Liver (tissue), 9 donors: Measurements from ENCODE around the gene BCR. TPM values are rescaled to one million over a fixed set of nuclear protein-coding genes. Genes with fewer than 3 reads are reported as not detected.

Experiments
- DNase-seq: peaks from one replicate; pipeline ENCODE4 v3.0.0-alpha.2; 2017; ENCODE audit warnings: low spot score
- H3K27ac ChIP-seq, 2 donors: one replicate each; pipeline ENCODE4 v1.7.0; 2013; ENCODE audit warnings: inconsistent platforms in 2 of 2, low read length in 2 of 2, control low read depth in 1 of 2, low read depth in 1 of 2, mild to moderate bottlenecking in 1 of 2
- H3K27me3 ChIP-seq, 4 donors: one replicate each; pipeline versions ENCODE4 v1.6.1 to v1.7.0; 2013; ENCODE audit warnings: low read length in 3 of 4, inconsistent platforms in 1 of 4, mild to moderate bottlenecking in 1 of 4, moderate library complexity in 1 of 4; ENCODE audit not compliant: control insufficient read depth in 4 of 4, insufficient read depth in 4 of 4
- H3K36me3 ChIP-seq, 4 donors: one replicate each; pipeline versions ENCODE4 v1.6.1 to v1.7.0; 2013; ENCODE audit warnings: low read length in 3 of 4, mild to moderate bottlenecking in 3 of 4, low read depth in 1 of 4, moderate library complexity in 1 of 4; ENCODE audit not compliant: control insufficient read depth in 4 of 4, insufficient read depth in 3 of 4
- H3K4me1 ChIP-seq, 4 donors: one replicate each; pipeline versions ENCODE4 v1.6.1 to v1.7.0; 2013; ENCODE audit warnings: low read length in 3 of 4, mild to moderate bottlenecking in 3 of 4, moderate library complexity in 1 of 4; ENCODE audit not compliant: control insufficient read depth in 4 of 4, insufficient read depth in 4 of 4
- H3K4me3 ChIP-seq, 3 donors: one replicate each; pipeline versions ENCODE4 v1.6.1 to v1.7.0; 2013; ENCODE audit warnings: low read length in 3 of 3, control low read depth in 1 of 3, low read depth in 1 of 3, mild to moderate bottlenecking in 1 of 3
- H3K9ac ChIP-seq, 2 donors: one replicate each; pipeline ENCODE4 v1.7.0; 2013; ENCODE audit warnings: low read length in 2 of 2, mild to moderate bottlenecking in 2 of 2, moderate library complexity in 2 of 2, control low read depth in 1 of 2, low read depth in 1 of 2
- H3K9me3 ChIP-seq, 4 donors: one replicate each; pipeline versions ENCODE4 v1.6.1 to v1.7.0; 2013; ENCODE audit warnings: low read length in 3 of 4; ENCODE audit not compliant: control insufficient read depth in 4 of 4
- EGR1 ChIP-seq, 2 donors: IDR thresholded peaks; 2 replicates each; pipeline ENCODE4 v1.6.1; 2016 to 2018; ENCODE audit warnings: antibody characterized with exemption in 2 of 2, low read depth in 2 of 2
- FOXA1 ChIP-seq: IDR thresholded peaks from 2 replicates; pipeline ENCODE4 v1.6.1; 2016; ENCODE audit warnings: antibody characterized with exemption
- FOXA2 ChIP-seq: IDR thresholded peaks from 2 replicates; pipeline ENCODE4 v1.6.1; 2016; ENCODE audit warnings: antibody characterized with exemption
- HNF4A ChIP-seq, 2 donors: conservative IDR thresholded peaks; 2 replicates each; pipeline ENCODE4 v1.6.1; 2016; ENCODE audit warnings: antibody characterized with exemption in 2 of 2, mild to moderate bottlenecking in 2 of 2
- HNF4G ChIP-seq: IDR thresholded peaks from 2 replicates; pipeline ENCODE4 v1.6.1; 2016; ENCODE audit warnings: antibody characterized with exemption
- JUND ChIP-seq, 2 donors: IDR thresholded peaks; 2 replicates each; pipeline ENCODE4 v1.6.1; 2016; ENCODE audit warnings: antibody characterized with exemption in 2 of 2
- RAD21 ChIP-seq, 2 donors: IDR thresholded peaks; 2 replicates each; pipeline ENCODE4 v1.6.1; 2016; ENCODE audit warnings: antibody characterized with exemption in 2 of 2, mild to moderate bottlenecking in 2 of 2
- RXRA ChIP-seq, 2 donors: IDR thresholded peaks; 2 replicates each; pipeline ENCODE4 v1.6.1; 2017 to 2018; ENCODE audit warnings: antibody characterized with exemption in 2 of 2, mild to moderate bottlenecking in 1 of 2
- SP1 ChIP-seq: IDR thresholded peaks from 2 replicates; pipeline ENCODE4 v1.6.1; 2018; ENCODE audit warnings: antibody characterized with exemption, mild to moderate bottlenecking
- TAF1 ChIP-seq: conservative IDR thresholded peaks from 2 replicates; pipeline ENCODE4 v1.6.1; 2016; ENCODE audit warnings: antibody characterized with exemption, mild to moderate bottlenecking
- WGBS: extraction: QIAGEN DNeasy Blood & Tissue Kit; methylation state at CpG from one replicate; pipeline ENCODE4 v1.1.7; 2013; 5-methylcytosine and 5-hydroxymethylcytosine counted together
- polyA plus RNA-seq, 2 donors: library from polyadenylated mRNA; stranded (reverse) in 1 of 2; unstranded in 1 of 2; fragments of 200-250 nt in 1 of 2; fragments of >200 nt in 1 of 2; fragmentation: Nextera tagmentation in 1 of 2; extraction: Ambion mirVana in 1 of 2; gene quantifications; one replicate each; pipeline versions ENCODE4 v1.2.1 to v1.2.3, GENCODE V29; 2013 to 2015
- total RNA-seq, 2 donors: library from RNA; depleted of rRNA; stranded (reverse); fragments of >200 nt; gene quantifications; one replicate each; pipeline ENCODE4 v1.2.3, GENCODE V29; 2014
- TF ChIP-seq, protein P1 (sequence below): IDR thresholded peaks from 2 replicates; pipeline ENCODE4 v1.6.1; 2016; ENCODE audit warnings: antibody characterized with exemption, mild to moderate bottlenecking
- TF ChIP-seq, protein P2 (sequence below): IDR thresholded peaks from 2 replicates; pipeline ENCODE4 v1.6.1; 2016; ENCODE audit warnings: antibody characterized with exemption
- TF ChIP-seq, protein P3 (sequence below): IDR thresholded peaks from 2 replicates; pipeline ENCODE4 v1.6.1; 2016; ENCODE audit warnings: antibody characterized with exemption
- TF ChIP-seq, protein P4 (sequence below): IDR thresholded peaks from 2 replicates; pipeline ENCODE4 v1.6.1; 2016; ENCODE audit warnings: antibody characterized with exemption
- TF ChIP-seq, protein P5 (sequence below): fragments of 150-350 bp; IDR thresholded peaks from 2 replicates; pipeline ENCODE4 v1.5.1; 2017; ENCODE audit warnings: improper control_type of control experiment, low read depth, low read length; ENCODE audit not compliant: missing input control
- donor health status: healthy.
- donor health status: healthy.
- donor health status: healthy.
- donor health status: healthy.
- donor health status: healthy.

BCR gene
- total and polyA plus RNA-seq, 4 donors = 7.4 to 35.6 (median 18.3) TPM

DNA sequence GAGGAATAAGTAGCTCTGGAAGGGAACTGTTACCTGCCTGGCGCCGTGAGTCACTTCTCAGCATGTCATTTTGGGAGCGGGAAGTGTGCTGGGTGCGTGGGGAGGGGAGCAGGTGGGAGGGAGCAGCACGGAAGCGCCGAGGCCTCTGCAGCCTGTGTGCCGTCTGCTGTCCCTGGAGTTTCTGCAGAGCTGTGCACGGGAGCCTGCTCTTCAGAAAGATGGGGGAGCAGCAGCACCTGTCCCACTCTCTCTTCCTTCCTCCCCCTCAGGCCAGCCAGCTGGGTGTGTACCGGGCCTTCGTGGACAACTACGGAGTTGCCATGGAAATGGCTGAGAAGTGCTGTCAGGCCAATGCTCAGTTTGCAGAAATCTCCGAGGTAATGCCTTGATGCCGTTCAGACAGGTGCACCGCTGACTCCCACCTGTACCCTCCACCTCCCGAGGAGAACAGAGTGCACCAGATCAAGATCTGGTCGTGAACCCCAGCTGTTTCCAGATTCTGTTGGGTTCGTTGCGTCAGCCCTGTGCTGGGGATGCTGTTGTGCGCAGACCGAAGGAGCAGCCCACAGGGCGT is 87.9 kb downstream of the BCR start:
- Histone ChIP-seq H3K4me3 (no peak overlapping the region), H3K27me3 (no peaks in the 10 kb centered on the region), H3K4me1 (peaks cover 10 to 16% (median 12%) of the 10 kb centered on the region in 4 donors), H3K9me3 (no peaks in the 10 kb centered on the region), H3K36me3 (peaks cover 3 to 21% (median 5%) of the 10 kb centered on the region in 4 donors), H3K27ac (no peak overlapping the region), H3K9ac (no peak overlapping the region)
- no peak for DNase-seq
- TF ChIP-seq RAD21 (IDR thresholded peaks at IDR 0.05) (no peak), EGR1 (IDR thresholded peaks at IDR 0.05; ENCODE audit: low read depth in 2 of 2) (no peak), FOXA1 (no peak), SP1 (no peak), JUND (IDR thresholded peaks at IDR 0.05) (no peak), HNF4A (conservative IDR thresholded peaks at IDR 0.05) (no peak), TAF1 (no peak)
- 94% methylated on average over 22 of the region's 22 CpGs for WGBS

DNA sequence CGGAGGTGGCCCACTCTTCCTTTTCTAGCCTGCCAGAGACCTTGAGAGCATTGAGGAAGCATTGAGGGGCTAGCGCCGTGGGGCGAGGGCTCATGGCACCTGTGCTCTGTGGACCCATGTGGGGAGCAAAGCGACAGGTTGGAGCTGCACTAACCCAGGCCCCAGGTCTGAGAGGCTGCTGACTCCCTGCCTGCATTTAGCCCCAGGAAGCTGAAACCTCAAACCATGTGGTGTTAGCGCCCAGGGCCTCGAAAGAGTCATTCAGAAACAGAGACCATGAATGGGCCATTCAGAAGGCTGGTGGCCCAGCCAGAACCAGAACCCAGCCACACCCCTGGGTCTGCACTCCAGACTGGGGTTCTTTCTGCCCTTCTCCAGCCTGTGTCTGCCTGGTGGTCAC is 88.6 kb downstream of the BCR start:
- Histone ChIP-seq H3K9ac (no peak overlapping the region), H3K27me3 (no peaks in the 10 kb centered on the region), H3K9me3 (no peaks in the 10 kb centered on the region), H3K4me1 (peaks cover 9 to 15% (median 12%) of the 10 kb centered on the region in 4 donors), H3K36me3 (peaks cover 3 to 28% (median 8%) of the 10 kb centered on the region in 4 donors), H3K27ac (no peak overlapping the region), H3K4me3 (no peak overlapping the region)
- no peak for TF ChIP-seq EGR1 (IDR thresholded peaks at IDR 0.05; ENCODE audit: low read depth in 2 of 2)
- TF ChIP-seq FOXA2 = no peak
- TF ChIP-seq SP1 = no peak
- TF ChIP-seq, protein P1, sequence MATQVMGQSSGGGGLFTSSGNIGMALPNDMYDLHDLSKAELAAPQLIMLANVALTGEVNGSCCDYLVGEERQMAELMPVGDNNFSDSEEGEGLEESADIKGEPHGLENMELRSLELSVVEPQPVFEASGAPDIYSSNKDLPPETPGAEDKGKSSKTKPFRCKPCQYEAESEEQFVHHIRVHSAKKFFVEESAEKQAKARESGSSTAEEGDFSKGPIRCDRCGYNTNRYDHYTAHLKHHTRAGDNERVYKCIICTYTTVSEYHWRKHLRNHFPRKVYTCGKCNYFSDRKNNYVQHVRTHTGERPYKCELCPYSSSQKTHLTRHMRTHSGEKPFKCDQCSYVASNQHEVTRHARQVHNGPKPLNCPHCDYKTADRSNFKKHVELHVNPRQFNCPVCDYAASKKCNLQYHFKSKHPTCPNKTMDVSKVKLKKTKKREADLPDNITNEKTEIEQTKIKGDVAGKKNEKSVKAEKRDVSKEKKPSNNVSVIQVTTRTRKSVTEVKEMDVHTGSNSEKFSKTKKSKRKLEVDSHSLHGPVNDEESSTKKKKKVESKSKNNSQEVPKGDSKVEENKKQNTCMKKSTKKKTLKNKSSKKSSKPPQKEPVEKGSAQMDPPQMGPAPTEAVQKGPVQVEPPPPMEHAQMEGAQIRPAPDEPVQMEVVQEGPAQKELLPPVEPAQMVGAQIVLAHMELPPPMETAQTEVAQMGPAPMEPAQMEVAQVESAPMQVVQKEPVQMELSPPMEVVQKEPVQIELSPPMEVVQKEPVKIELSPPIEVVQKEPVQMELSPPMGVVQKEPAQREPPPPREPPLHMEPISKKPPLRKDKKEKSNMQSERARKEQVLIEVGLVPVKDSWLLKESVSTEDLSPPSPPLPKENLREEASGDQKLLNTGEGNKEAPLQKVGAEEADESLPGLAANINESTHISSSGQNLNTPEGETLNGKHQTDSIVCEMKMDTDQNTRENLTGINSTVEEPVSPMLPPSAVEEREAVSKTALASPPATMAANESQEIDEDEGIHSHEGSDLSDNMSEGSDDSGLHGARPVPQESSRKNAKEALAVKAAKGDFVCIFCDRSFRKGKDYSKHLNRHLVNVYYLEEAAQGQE = no peak
- TF ChIP-seq HNF4G = no peak
- TF ChIP-seq RAD21 (IDR thresholded peaks at IDR 0.05) = no peak
- TF ChIP-seq, protein P2, sequence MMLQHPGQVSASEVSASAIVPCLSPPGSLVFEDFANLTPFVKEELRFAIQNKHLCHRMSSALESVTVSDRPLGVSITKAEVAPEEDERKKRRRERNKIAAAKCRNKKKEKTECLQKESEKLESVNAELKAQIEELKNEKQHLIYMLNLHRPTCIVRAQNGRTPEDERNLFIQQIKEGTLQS = no peak
- no peak for DNase-seq
- 88% methylated on average over 7 of the region's 7 CpGs for WGBS

DNA sequence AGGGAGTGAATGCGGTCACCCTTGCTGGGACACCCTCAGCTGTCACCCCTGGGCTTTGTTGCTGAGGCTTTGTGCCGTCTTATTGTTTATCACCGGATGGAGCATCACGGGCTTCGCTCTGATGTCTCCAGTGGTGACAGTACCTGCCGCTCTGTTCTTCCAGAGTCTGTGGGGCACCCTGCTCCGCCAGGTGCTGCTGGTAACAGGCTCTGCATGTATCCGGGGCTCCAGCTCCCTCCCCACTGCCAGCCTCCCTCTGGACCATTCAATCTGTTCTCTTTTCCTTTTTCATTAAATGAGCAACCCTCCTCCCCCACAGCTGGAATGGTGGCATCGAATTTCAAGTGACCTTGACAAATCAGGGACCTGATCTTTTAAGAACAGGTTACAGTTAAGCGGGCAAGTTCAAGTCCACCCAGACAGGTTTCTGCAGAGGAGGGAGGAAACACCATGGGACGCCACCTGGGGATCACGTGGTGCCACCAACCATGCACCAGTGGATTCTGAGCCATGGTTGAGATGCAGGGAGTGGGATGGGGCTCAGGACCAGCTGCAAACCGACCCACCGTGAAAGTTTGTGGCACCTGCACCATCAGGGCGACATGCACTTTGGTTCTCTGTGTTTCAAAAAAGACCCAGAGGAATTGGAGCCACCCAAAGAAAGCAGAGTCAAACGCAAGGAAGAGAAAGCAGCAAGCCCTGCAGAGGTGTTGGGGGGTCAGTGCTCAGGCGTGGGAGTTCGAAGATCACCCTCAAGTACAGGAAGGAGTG is 89.3 kb downstream of the BCR start:
- no peaks in the 10 kb centered on the region for H3K9me3 ChIP-seq
- peaks cover 4 to 8% (median 6%) of the 10 kb centered on the region in 4 donors for H3K4me1 ChIP-seq
- no peaks in the 10 kb centered on the region for H3K27me3 ChIP-seq
- H3K9ac ChIP-seq = no peak overlapping the region
- H3K27ac ChIP-seq = no peak overlapping the region
- H3K4me3 ChIP-seq = no peak overlapping the region
- DNase-seq = no peak
- WGBS = 92% methylated on average over 18 of the region's 18 CpGs
- peaks cover 5 to 33% (median 13%) of the 10 kb centered on the region in 4 donors for H3K36me3 ChIP-seq
- no peak for TF ChIP-seq FOXA1
- no peak for TF ChIP-seq JUND (IDR thresholded peaks at IDR 0.05)
- TF ChIP-seq RXRA (IDR thresholded peaks at IDR 0.05) = no peak
- TF ChIP-seq, protein P2 = no peak
- TF ChIP-seq, protein P3, sequence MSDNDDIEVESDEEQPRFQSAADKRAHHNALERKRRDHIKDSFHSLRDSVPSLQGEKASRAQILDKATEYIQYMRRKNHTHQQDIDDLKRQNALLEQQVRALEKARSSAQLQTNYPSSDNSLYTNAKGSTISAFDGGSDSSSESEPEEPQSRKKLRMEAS = no peak
- TF ChIP-seq HNF4G = no peak
- TF ChIP-seq, protein P4, sequence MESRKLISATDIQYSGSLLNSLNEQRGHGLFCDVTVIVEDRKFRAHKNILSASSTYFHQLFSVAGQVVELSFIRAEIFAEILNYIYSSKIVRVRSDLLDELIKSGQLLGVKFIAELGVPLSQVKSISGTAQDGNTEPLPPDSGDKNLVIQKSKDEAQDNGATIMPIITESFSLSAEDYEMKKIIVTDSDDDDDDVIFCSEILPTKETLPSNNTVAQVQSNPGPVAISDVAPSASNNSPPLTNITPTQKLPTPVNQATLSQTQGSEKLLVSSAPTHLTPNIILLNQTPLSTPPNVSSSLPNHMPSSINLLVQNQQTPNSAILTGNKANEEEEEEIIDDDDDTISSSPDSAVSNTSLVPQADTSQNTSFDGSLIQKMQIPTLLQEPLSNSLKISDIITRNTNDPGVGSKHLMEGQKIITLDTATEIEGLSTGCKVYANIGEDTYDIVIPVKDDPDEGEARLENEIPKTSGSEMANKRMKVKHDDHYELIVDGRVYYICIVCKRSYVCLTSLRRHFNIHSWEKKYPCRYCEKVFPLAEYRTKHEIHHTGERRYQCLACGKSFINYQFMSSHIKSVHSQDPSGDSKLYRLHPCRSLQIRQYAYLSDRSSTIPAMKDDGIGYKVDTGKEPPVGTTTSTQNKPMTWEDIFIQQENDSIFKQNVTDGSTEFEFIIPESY = no peak
- no peak for TF ChIP-seq SP1
- TF ChIP-seq, protein P5, sequence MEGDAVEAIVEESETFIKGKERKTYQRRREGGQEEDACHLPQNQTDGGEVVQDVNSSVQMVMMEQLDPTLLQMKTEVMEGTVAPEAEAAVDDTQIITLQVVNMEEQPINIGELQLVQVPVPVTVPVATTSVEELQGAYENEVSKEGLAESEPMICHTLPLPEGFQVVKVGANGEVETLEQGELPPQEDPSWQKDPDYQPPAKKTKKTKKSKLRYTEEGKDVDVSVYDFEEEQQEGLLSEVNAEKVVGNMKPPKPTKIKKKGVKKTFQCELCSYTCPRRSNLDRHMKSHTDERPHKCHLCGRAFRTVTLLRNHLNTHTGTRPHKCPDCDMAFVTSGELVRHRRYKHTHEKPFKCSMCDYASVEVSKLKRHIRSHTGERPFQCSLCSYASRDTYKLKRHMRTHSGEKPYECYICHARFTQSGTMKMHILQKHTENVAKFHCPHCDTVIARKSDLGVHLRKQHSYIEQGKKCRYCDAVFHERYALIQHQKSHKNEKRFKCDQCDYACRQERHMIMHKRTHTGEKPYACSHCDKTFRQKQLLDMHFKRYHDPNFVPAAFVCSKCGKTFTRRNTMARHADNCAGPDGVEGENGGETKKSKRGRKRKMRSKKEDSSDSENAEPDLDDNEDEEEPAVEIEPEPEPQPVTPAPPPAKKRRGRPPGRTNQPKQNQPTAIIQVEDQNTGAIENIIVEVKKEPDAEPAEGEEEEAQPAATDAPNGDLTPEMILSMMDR = no peak
